Adipose tissue (tissue), 3 donors: ENCODE data around the gene RASSF3. TPM values are rescaled to one million over a fixed set of nuclear protein-coding genes. Genes with fewer than 3 reads are reported as not detected.
"Not testable (repeated sequence)": the region's sequence is repeated elsewhere in the genome, so short reads cannot be mapped to it uniquely, and the experiment has no call there.

Experiments used
- H3K27ac ChIP-seq: one replicate; pipeline ENCODE4 v1.5.1; 2013; ENCODE audit warnings: low read depth, low read length
- WGBS, 3 donors: extraction: QIAGEN DNeasy Blood & Tissue Kit; methylation state at CpG; one replicate each; pipeline ENCODE4 v1.1.7; 2013; 5-methylcytosine and 5-hydroxymethylcytosine counted together
- polyA plus RNA-seq, 3 donors: library from polyadenylated mRNA; stranded (reverse); fragments of 200-250 nt; gene quantifications; one replicate each; pipeline ENCODE4 v1.2.3, GENCODE V29; 2013
- donor health status: healthy with polysubstance abuse.
- donor health status: Bipolar disorder and iron deficiency.
- donor health status: healthy.

Gene RASSF3
- polyA plus RNA-seq = 10 to 100 TPM in 2 of 3 donors, 1 to 10 TPM in 1; 7.5 to 37.0 (median 21.5) TPM

DNA sequence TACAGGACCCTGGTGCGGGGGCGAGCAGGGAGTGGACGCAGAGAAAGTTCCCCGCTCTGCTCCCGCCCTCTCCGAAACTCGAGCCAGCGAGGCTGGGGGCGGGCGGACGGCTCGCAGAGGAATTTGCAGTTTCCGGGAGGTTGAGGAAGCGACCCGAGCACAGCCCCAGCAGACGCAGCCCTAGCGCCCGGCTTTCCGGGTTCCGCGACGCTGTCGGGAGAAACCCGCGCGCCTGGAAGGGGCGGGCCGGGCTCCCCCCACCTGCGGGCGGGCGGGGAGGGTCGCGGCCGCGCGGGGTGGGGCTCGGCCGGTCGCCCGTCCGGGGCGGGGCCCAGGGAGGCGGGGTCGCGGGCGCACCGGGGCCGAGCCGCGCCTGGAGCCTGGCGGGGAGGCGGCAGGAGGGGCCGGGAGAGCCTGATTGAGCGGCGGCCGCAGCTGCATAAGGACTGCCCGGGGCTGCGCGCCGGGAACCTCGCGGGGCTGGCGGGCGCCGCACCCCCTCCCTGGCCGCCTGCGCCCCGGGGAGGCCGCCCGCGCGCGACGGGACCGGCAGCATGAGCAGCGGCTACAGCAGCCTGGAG lies at the start of gene RASSF3:
RASSF3 (plus strand) TSS at position 417 of the 581 bp plus-strand sequence; CDS start at position 555, 138 bp downstream.
- peak within 1 kb of the TSS; percentile 59 for H3K27ac ChIP-seq
- WGBS, 3 donors = 1% methylated on average over 26 to 76 of the region's 76 CpGs

- 89 to 92% (median 90%) methylated on average over 9 of the region's 9 CpGs for WGBS, 3 donors
- no peak overlapping the region for H3K27ac ChIP-seq
Measured at GRCh38 chr12:64561302-64562136, 48.8 kb upstream of the RASSF3 start.

DNA sequence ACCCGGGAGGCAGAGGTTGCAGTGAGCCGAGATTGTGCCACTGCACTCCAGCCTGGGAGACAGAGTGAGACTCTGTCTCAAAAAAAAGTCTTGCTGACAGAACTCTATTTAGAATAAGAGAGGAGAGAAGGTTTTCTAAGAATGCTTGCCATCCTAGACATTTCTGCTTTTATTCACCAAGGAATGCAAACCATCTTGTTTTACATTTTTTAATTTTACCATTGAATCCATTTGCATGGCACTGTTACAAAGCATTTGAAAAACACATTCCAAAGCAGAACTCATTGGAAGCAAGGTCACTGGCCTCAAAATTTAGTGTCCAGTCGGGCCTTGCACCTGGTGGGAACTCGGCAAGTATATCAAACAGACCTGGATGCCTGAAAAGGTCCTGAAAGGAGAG lies 44.2 kb upstream of the RASSF3 start:
- 86 to 92% (median 89%) methylated on average over 4 of the region's 4 CpGs for WGBS, 3 donors

GRCh38 chr12:64566831-64567517 lies 43.3 kb upstream of the RASSF3 start:
- 42 to 81% (median 80%) methylated on average over 7 of the region's 7 CpGs for WGBS, 3 donors
- no peak overlapping the region for H3K27ac ChIP-seq

More for the DNA sequence above, 44.2 kb upstream of the RASSF3 start:
- H3K27ac ChIP-seq = no peak overlapping the region

DNA sequence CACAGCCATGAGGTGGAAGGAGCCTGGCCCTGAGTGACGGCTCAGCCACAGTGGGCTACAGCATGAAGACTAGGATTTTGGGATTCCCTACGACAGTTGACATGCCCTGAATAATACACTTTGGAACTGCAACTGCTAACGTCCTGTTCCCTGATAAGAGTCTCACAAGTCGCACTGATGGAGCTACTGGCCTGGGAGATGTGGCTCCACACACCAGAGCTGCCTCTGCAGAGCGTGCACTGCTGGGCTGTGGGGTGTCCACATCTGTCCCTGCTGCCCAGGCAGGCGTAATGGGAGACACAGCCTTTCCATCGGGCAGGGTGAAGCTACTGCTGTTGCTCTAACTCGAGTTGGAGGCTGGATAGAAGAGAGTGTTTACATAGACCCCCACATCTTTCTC lies 42.7 kb upstream of the RASSF3 start:
- WGBS, 3 donors = 87 to 93% (median 89%) methylated on average over 8 of the region's 8 CpGs
- H3K27ac ChIP-seq = no peak overlapping the region

DNA sequence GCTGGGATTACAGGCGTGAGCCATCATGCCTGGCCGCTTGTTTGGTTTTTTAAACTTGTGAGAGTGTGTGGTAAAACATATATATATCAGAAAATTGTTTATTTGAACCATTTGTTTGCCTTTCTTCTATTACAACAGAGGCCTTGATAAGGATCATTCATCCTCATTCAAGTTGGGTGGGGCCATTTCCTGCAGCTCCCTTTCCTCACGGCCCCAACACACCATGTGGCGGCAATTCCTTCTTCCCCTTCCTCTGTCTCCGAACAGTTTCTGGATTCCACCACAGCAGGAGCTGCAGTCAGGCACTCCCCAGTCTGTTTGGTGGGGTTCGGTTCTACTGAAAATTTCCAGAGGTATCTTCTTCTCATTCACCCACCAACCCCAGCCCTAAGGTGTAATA lies 42.0 kb upstream of the RASSF3 start:
- H3K27ac ChIP-seq = no peak overlapping the region
- 63 to 92% (median 70%) methylated on average over 6 of the region's 6 CpGs for WGBS, 3 donors

GRCh38 chr12:64569923-64570691 lies 40.2 kb upstream of the RASSF3 start:
- H3K27ac ChIP-seq = no peak overlapping the region
- 69 to 74% (median 74%) methylated on average over 6 of the region's 6 CpGs for WGBS, 3 donors

DNA sequence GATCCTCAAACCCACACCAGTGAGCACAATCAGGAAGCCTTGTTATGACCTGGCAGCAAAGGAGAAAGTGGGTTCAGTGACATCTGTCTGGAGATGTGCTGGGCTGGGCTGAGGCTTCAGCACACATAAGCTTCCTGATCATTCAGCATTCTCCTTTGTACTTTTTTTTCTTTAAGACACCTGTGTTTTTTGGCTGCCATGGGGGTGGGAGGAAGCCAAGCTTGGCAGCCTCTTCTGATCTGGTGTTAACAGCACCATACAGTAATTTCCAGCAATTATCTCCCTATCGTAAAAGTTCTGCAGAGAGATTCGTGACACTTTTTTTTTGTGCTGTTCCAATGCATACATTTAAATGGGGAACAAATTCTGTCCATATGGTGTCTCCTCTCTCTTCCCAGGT lies 38.9 kb upstream of the RASSF3 start:
- 34 to 81% (median 81%) methylated on average over 2 of the region's 2 CpGs for WGBS, 3 donors
- no peak overlapping the region for H3K27ac ChIP-seq

DNA sequence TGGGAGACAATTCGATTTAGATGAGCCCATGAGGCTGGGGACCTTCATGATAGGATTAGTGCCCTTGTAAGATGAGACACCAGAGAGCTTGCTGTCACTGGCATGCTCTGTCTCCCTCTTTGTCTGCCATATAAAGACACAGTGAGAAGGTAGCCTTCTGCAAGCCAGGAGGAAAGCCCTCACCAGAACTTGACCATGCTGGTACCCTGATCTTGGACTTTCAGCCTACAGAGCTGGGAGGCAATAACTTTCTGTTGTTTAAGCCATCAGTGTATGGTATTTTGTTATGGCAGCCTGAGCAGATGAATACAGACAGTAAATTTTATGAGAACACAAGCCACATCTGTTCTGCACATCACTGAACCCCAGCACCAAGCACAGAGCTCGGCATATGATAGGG lies 38.1 kb upstream of the RASSF3 start:
- no peak overlapping the region for H3K27ac ChIP-seq
- WGBS, 3 donors = 88 to 94% (median 88%) methylated on average over 2 of the region's 2 CpGs

DNA sequence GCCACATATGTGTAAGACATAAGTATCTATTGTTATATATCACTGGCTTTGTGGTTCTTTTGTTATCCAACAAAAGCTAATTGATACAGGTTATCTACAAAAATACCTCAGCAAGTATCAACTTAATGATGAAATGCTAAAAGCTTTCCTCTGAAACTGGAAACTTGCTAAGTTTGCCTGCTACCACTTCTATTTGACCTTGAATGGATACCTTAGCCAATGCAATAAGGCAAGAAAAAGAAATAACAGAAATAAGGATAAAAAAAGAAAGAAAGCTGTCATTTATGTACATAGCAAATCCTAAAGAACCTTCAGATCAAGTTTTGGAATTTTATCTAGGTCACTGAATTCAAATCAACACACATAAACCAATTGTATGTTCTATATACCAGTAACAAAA lies 35.5 kb upstream of the RASSF3 start:
- no peak overlapping the region for H3K27ac ChIP-seq

DNA sequence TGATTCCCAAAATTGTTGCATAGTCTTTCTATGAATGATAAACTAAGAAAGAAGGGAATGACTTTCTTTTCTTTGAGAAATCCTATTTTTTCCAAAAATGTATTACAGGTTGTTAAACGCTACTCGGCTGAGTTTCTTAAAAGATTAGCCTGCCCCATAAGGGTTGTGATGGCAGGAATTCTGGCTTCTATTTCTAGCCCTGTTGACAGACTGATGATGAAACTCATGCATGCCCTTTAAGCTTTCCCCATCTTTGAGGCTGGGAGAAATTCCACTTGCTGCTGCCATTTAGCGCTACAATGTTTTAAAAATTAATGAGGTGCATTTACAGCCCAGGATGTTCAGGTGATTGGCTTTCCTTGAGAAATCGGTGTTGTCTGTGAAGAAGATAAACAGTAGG lies 33.2 kb upstream of the RASSF3 start:
- no peak overlapping the region for H3K27ac ChIP-seq
- 92 to 93% (median 93%) methylated on average over 4 of the region's 4 CpGs for WGBS, 3 donors

- 80 to 93% (median 87%) methylated on average over 4 of the region's 4 CpGs for WGBS, 3 donors
- H3K27ac ChIP-seq = no peak overlapping the region
Measured at GRCh38 chr12:64578566-64578965, 31.7 kb upstream of the RASSF3 start.

DNA sequence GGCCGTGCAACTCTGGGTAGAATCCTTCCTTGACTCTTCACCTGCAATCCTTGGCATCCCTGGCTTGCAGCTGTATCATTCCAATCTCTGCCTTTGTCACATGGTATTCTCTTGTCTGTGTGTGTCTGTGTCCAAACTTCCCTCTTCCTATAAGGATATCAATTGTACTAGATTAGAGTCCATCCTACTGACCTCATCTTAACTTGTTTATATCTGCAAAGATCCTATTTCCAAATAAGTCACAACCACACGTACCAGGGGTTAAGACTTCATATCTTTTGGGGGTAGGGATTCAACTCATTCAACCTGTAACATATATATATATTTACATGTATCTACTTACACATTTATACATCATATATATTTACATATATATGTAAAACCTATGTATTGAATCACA lies 29.6 kb upstream of the RASSF3 start:
- 82 to 89% (median 84%) methylated on average over 2 of the region's 2 CpGs for WGBS, 3 donors
- no peak overlapping the region for H3K27ac ChIP-seq

GRCh38 chr12:64582114-64582513 lies 28.2 kb upstream of the RASSF3 start:
- WGBS, 3 donors = 38 to 79% (median 79%) methylated on average over 3 of the region's 3 CpGs
- no peak overlapping the region for H3K27ac ChIP-seq

DNA sequence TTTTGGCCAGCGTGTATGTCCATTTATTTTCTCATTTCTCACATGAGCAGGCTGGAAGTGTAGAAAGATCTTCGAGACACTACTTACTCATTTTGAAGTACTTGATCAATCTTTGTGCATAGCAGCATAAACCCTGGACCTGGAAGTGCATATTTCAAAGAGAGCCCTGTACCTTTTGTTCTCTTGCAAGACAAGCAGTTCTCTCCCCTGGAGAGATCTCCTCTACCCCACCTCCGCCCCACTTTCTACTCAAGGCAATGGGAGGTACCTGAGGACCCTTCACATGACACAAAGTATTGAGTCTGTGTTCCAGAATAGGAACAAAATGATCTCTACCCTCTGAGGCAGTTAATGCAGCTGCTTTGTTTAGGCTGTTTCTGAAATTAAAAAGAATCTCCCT lies 27.4 kb upstream of the RASSF3 start:
- WGBS, 3 donors = 65 to 90% (median 85%) methylated on average over 3 of the region's 3 CpGs
- no peak overlapping the region for H3K27ac ChIP-seq

GRCh38 chr12:64583395-64583770 lies 26.9 kb upstream of the RASSF3 start:
- 64 to 78% (median 71%) methylated on average over 7 of the region's 7 CpGs for whole genome bisulfite sequencing, 3 donors
- H3K27ac ChIP-seq = not testable (repeated sequence)

DNA sequence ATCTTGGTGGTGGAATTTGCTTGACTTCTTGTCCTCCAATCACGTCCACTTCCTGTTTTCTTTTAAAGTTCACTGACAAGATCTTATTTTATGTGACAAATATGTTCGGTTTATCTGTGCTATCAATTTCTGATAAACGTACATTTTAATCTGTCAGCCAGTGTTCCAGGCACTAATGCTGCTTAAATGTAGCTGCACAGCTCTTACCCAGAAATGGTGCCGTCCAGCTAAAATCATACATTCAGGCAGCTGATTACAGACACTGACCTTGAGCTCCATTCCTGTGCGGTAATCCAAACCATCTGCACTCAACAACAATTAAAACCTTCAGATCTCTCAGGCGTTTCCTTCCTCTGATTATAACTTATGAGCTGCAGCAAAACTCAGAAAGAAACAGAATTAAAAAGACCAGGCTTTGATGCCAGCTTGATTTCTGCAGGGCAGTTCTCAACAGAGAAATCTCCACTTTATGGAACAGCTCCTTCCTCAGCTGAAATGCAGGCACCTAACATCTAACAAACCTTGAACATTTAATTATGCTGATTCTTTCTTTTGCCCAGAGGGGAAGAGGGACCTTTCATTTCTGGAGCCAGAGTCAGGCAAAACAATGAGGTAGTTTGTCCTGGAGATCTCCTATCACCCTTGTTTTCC lies 26.4 kb upstream of the RASSF3 start:
- 10 to 17% (median 11%) methylated on average over 6 of the region's 6 CpGs for WGBS, 3 donors
- H3K27ac ChIP-seq = no peak overlapping the region

GRCh38 chr12:64585104-64585503 lies 25.2 kb upstream of the RASSF3 start:
- WGBS, 3 donors = 86 to 98% (median 86%) methylated on average over 5 of the region's 5 CpGs
- no peak overlapping the region for H3K27ac ChIP-seq
